GM10248 (cell line): ENCODE data around the gene ZC3H4.

Experiments used
- CTCF ChIA-PET: fragments of 300-600 bp; sonication (Branson Sonifier 250); formaldehyde crosslinking; extraction: SDS; loops from one replicate; lab custom pipeline; 2021; ENCODE audit warnings: antibody characterized with exemption; lab: Yijun Ruan, JAX
- POLR2A ChIA-PET: fragments of 350-650 bp; sonication (Branson Sonifier 250); formaldehyde crosslinking; extraction: SDS; loops from one replicate; lab custom pipeline; 2020; ENCODE audit warnings: antibody characterized with exemption; lab: Yijun Ruan, JAX
- DNase-seq: peaks from one replicate; pipeline ENCODE4 v3.0.0; 2012; ENCODE audit errors: extremely low spot score
- TF ChIP-seq, protein P1 (sequence below): IDR thresholded peaks from 2 replicates; pipeline ENCODE4 v1.5.1; 2012; ENCODE audit warnings: mild to moderate bottlenecking, low read depth; ENCODE audit errors: extremely low read depth, missing control alignments, control extremely low read depth

Gene ZC3H4

DNA sequence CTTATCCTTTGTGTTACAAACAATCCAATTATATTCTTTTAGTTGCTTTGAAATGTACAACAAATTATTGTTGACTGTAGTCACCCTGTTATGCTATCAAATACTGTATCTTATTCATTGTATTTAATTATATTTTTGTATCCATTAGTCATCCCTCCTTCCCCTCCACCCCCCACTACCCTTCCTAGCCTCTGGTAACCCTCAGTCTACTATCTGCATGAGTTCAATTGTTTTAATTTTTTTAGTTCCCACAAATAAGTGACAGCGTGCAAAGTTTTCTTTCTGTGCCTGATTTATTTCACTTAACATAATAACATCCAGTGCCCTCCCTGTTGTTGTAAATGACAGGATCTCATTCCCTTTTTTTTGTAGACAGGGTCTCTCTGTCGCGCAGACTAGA lies 21.6 kb upstream of the ZC3H4 start:
- DNase-seq = no peak
- TF ChIP-seq, protein P1, sequence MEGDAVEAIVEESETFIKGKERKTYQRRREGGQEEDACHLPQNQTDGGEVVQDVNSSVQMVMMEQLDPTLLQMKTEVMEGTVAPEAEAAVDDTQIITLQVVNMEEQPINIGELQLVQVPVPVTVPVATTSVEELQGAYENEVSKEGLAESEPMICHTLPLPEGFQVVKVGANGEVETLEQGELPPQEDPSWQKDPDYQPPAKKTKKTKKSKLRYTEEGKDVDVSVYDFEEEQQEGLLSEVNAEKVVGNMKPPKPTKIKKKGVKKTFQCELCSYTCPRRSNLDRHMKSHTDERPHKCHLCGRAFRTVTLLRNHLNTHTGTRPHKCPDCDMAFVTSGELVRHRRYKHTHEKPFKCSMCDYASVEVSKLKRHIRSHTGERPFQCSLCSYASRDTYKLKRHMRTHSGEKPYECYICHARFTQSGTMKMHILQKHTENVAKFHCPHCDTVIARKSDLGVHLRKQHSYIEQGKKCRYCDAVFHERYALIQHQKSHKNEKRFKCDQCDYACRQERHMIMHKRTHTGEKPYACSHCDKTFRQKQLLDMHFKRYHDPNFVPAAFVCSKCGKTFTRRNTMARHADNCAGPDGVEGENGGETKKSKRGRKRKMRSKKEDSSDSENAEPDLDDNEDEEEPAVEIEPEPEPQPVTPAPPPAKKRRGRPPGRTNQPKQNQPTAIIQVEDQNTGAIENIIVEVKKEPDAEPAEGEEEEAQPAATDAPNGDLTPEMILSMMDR = no peak
- ChIA-PET CTCF (interaction anchor here (0.8 to 1.9 kb wide), 4 partner anchors 9 to 112 kb away, joined by 3 to 8 read pairs (median 4); no protein-coding TSS in a partner anchor), POLR2A (interaction anchor here (0.6 kb wide), 1 partner anchor 25 kb away, joined by 6 read pairs; no protein-coding TSS in a partner anchor)

DNA sequence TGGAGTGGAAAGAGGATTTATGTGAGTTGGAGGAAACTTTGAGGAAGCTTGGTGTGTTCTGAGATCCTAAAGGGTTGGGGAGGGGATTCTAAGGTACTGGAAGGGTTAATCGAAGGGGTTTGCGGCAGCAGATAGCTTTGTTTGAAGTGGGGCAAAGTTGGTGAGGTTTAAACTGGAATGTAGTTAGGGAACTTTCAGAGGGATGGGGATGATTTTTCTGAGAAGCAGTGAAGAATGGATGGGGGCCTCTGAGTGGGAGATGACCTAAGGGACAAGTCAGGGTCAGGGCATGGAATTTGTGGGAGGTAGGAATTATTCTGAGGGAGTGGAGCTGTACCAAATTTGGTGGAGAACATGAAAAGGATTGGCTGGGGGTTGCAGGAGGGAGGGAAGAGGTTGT lies 21.0 kb upstream of the ZC3H4 start:
- TF ChIP-seq, protein P1 = no peak

DNA sequence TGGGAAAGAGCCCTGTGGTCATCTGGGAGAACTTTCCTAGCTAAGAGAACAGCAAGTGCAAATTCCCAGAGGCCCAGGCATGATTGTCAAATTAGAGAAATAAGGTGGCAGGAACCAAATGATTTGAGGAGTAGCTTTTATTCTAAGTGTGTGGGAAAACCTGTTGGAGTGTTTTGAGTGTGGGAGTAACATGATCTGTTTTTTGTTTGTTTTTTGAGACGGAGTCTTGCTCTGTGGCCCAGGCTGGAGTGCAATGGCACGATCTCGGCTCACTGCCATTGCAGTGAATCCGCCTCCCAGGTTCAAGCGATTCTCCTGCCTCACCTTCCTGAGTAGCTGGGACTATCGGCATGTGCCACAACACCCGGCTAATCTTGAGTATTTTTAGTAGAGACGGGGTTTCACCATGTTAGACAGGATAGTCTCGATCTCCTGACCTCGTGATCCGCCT lies 19.5 kb upstream of the ZC3H4 start:
- TF ChIP-seq, protein P1 = no peak
- ChIA-PET POLR2A (interaction anchor here (0.7 kb wide), 2 partner anchors 131 to 590 kb away, joined by 3 read pairs; no protein-coding TSS in a partner anchor), CTCF (interaction anchor here (0.9 to 4.3 kb wide), 8 partner anchors 13 to 114 kb away, joined by 3 to 29 read pairs (median 8); no protein-coding TSS in a partner anchor)
- no peak for DNase-seq

More for the DNA sequence above, 21.0 kb upstream of the ZC3H4 start:
- DNase-seq = no peak
- CTCF ChIA-PET = interaction anchor here (0.8 to 1.3 kb wide), 3 partner anchors 55 to 112 kb away, joined by 3 to 4 read pairs (median 3); no protein-coding TSS in a partner anchor
- POLR2A ChIA-PET = interaction anchor here (0.6 kb wide), 1 partner anchor 26 kb away, joined by 6 read pairs; no protein-coding TSS in a partner anchor

DNA sequence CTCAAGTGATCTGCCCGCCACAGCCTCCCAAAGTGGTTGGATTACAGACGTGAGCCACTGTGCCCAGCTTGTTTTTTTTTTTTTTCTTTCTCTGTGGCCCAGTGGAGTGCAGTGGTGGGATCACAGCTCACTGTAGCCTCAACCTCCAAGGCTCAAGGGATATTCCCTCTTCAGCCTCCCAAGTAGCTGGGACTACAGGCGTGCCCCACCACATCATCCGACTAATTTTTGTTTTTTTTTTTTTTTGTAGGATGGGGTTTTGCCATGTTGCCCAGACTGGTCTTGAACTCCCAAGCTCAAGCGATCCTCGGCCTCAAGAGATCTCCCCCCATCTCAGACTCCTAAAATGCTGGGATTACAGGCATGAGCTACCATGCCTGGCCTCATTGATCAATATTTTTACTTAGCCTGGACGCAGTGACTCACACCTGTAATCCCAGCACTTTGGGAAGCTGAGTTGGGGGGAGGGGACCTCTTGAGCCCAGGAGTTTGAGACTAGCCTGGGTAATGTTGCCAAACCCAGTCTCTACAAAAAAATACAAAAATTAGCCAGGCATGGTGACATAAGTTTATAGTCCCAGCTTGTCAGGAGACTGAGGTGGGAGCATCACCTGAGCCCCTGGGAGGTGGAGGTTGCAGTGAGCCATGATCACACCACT lies 18.7 kb upstream of the ZC3H4 start:
- TF ChIP-seq, protein P1 = no peak
- POLR2A ChIA-PET = interaction anchor here (1.7 to 1.9 kb wide), 2 partner anchors 19 to 39 kb away, joined by 4 to 11 read pairs; partner anchors contain the start of gene ZC3H4
- CTCF ChIA-PET = interaction anchor here (0.9 to 4.3 kb wide), 12 partner anchors 9 to 164 kb away, joined by 3 to 29 read pairs (median 6); no protein-coding TSS in a partner anchor
- DNase-seq = no peak

- ChIA-PET POLR2A (interaction anchor here (0.6 to 1.9 kb wide), 8 partner anchors 17 to 1295 kb away, joined by 3 to 11 read pairs (median 4); partner anchors contain the start of gene ZC3H4), CTCF (interaction anchor here (0.7 to 4.3 kb wide), 22 partner anchors 8 to 306 kb away, joined by 3 to 29 read pairs (median 5); partner anchors contain the start of gene ZC3H4)
- peak; percentile 99 for DNase-seq
- TF ChIP-seq, protein P1 = peak; percentile 78
These were observed 17.1 kb upstream of the ZC3H4 start, which contains the start of gene SAE1 for GRCh38 chr19:47130589-47131227. TSS of gene SAE1 (plus strand) at chr19:47130835. CDS start at chr19:47130931, 96 bp downstream.
